Psoas muscle (tissue), 8 donors: ENCODE measurements around the gene SPACDR. TPM values are rescaled to one million over a fixed set of nuclear protein-coding genes. Genes with fewer than 3 reads are reported as not detected.

Experiments used
- ATAC-seq, 4 donors: fragments of 200-7000 bp; cut with Tn5 transposase; one replicate each; pipeline ENCODE4 v1.9.1; 2020; ENCODE audit warnings: moderate library complexity in 3 of 4, mild to moderate bottlenecking in 2 of 4
- DNase-seq, 2 donors: peaks; one replicate each; pipeline ENCODE4 v3.0.0-alpha.2; 2020
- H3K27ac ChIP-seq: fragments of 200-600 bp; one replicate; pipeline ENCODE4 v1.8.0; 2022
- H3K27me3 ChIP-seq, 3 donors: fragments of 200-600 bp in 1 of 3; one replicate each; pipeline versions ENCODE4 v1.6.1 to v1.8.0; 2013 to 2022; ENCODE audit warnings: low read length in 2 of 3, mild to moderate bottlenecking in 2 of 3, moderate library complexity in 1 of 3; ENCODE audit not compliant: insufficient read depth in 3 of 3
- H3K36me3 ChIP-seq, 2 donors: fragments of 200-600 bp in 1 of 2; one replicate each; pipeline versions ENCODE4 v1.6.1 to v1.8.0; 2013 to 2022; ENCODE audit warnings: low read depth in 1 of 2, mild to moderate bottlenecking in 1 of 2, moderate library complexity in 1 of 2; ENCODE audit not compliant: insufficient read depth in 1 of 2
- H3K4me1 ChIP-seq: fragments of 200-600 bp; one replicate; pipeline ENCODE4 v1.8.0; 2022
- H3K4me3 ChIP-seq: fragments of 200-600 bp; one replicate; pipeline ENCODE4 v1.8.0; 2022; ENCODE audit warnings: mild to moderate bottlenecking
- H3K9me3 ChIP-seq: fragments of 200-600 bp; one replicate; pipeline ENCODE4 v1.8.0; 2022
- WGBS, 3 donors: extraction: QIAGEN DNeasy Blood & Tissue Kit; methylation state at CpG; one replicate each; pipeline versions ENCODE4 v1.1.6 to v1.1.7; 2013; 5-methylcytosine and 5-hydroxymethylcytosine counted together
- intact Hi-C, 2 donors: fragments of 100-400 bp; cut with DNase I; formaldehyde crosslinking; loops; one replicate each; pipeline versions ENCODE4 v1.11.0 to v1.14.2; 2022
- polyA plus RNA-seq, 3 donors: library from polyadenylated mRNA; stranded (reverse); fragments of 200-250 nt; gene quantifications; one replicate each; pipeline ENCODE4 v1.2.3, GENCODE V29; 2013
- total RNA-seq, 4 donors: library from RNA; stranded (reverse); fragmentation: NEBNext Ultra II Directional in 2 of 4; extraction: Animal tissue kit (Norgen Biotek cat#: 25700) in 2 of 4; gene quantifications; one replicate each; pipeline versions ENCODE4 v1.2.1 to v1.2.4, GENCODE V29; 2021 to 2023
- TF ChIP-seq, protein P1 (sequence below): fragments of 200-600 bp; IDR thresholded peaks from one replicate; pipeline ENCODE4 v1.8.0; 2022; ENCODE audit warnings: antibody characterized with exemption
- donor health status: healthy with polysubstance abuse.
- donor health status: DM: no; HTN: no; CAD: no; lungs with moderate emphysema.
- donor health status: Bipolar disorder and iron deficiency.
- donor health status: healthy.
- donor health status: DM: yes; HTN: yes; CAD: no.
- donor health status: DM: no; HTN: no; CAD: no.
- donor health status: DM: no; HTN: no; CAD: no.
- donor health status: DM: yes; HTN: yes; CAD: no.

Gene SPACDR
- total and polyA plus RNA-seq, 7 donors, result 0.17 to 0.25 TPM; not detected in 5

DNA sequence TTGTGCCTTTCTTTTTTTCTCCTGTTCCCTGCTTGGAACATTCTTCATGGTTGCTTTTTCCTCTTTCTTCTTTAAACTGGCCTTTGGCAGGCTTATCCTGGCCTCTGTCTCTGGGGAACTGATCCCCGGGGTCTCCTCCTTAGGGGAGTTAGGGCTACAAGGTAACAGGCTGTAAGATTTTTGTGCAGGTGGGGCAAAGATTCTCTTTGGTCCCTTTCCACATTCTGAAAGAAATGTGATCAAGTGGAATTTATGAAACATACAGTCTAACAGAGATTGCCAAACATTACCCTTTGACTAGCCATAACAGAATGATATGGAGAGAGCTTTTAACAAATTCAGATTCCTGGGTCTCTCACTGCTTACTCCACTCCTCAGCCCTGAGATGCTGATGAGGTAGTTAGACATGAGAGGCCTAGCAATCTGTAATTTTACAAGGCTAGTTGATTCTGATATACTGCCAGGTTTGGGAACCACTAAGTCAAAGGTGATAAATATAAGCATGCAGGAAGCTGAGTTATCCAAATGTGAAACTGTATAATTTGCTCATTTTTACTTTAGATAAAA, 44.3 kb downstream of the SPACDR start:
- Histone ChIP-seq H3K27ac (no peak overlapping the region), H3K4me3 (no peak overlapping the region), H3K36me3 (peaks cover 0 to 29% of the 10 kb centered on the region in 2 donors), H3K9me3 (no peaks in the 10 kb centered on the region), H3K27me3 (no peaks in the 10 kb centered on the region), H3K4me1 (no peaks in the 10 kb centered on the region)
- intact Hi-C loops, result no loop called here
- TF ChIP-seq, protein P1, sequence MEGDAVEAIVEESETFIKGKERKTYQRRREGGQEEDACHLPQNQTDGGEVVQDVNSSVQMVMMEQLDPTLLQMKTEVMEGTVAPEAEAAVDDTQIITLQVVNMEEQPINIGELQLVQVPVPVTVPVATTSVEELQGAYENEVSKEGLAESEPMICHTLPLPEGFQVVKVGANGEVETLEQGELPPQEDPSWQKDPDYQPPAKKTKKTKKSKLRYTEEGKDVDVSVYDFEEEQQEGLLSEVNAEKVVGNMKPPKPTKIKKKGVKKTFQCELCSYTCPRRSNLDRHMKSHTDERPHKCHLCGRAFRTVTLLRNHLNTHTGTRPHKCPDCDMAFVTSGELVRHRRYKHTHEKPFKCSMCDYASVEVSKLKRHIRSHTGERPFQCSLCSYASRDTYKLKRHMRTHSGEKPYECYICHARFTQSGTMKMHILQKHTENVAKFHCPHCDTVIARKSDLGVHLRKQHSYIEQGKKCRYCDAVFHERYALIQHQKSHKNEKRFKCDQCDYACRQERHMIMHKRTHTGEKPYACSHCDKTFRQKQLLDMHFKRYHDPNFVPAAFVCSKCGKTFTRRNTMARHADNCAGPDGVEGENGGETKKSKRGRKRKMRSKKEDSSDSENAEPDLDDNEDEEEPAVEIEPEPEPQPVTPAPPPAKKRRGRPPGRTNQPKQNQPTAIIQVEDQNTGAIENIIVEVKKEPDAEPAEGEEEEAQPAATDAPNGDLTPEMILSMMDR, result no peak
- DNase-seq (no peak), ATAC-seq (no peak)
- WGBS, 3 donors, result 43 to 68% (median 57%) methylated on average over 1 of the region's 1 CpG

DNA sequence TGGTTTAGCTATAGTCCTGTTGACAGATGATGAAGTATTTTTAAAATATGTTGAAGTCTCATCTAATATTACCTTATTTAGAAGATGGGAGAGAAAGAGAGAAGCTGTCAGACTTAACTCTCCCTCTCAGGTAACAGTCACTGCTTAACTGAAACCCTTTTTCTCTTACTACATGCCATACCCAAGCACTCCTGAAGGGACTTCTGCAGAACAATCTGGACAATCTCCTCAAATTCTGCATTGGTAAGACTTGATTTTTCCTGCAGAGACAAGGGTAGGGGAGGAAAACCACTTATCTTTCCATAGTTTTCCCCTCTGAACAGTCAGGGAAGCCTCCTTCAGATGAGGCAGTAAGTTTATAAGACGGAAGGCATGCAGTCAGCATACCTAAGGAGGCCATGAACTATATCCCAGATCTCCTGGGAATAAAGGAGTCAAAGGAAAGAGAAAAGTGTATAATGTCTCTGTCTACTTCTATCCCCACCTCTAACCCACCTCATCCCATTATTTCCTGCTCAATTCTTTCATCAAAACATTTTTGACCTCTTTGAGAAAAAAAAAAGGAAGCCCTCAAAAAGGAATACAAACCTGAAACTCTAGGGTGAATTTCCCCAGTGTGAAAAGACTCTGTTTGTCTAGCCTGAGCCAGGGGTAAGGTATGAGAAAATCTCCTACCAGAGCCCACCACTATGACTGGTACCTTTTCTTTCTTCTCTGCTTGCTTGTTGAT, 45.0 kb downstream of the SPACDR start:
- ATAC-seq, result no peak

DNA sequence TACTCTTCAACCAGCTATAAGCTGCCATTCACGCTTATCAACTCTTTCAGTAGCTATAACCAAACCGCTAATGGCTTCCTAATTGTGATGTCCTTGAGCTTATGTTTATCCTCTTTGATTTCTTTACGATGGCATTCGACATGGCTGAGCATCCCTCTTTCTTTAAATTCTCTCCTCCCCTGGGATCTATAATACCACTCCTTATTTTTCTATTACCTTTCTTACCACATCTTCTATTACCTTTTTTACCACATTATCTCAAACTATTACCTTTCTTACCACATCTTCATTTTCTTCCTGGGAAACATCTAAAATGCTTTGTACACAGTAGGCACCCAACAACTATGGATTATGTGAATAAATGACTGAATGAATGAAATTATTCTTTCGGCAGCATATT, 48.6 kb downstream of the SPACDR start:
- Histone ChIP-seq H3K27me3 (no peaks in the 10 kb centered on the region), H3K9me3 (no peaks in the 10 kb centered on the region), H3K27ac (no peak overlapping the region), H3K4me3 (no peak overlapping the region), H3K4me1 (no peaks in the 10 kb centered on the region), H3K36me3 (peaks cover 0 to 9% of the 10 kb centered on the region in 2 donors)
- 88 to 93% (median 92%) methylated on average over 5 of the region's 5 CpGs for WGBS, 3 donors
- TF ChIP-seq, protein P1, result no peak
- ATAC-seq (no peak), DNase-seq (no peak)
- intact Hi-C loops, result no loop called here

More for the DNA sequence above, 45.0 kb downstream of the SPACDR start:
- Histone ChIP-seq H3K9me3 (no peaks in the 10 kb centered on the region), H3K4me3 (no peak overlapping the region), H3K36me3 (peaks cover 0 to 26% of the 10 kb centered on the region in 2 donors), H3K4me1 (no peaks in the 10 kb centered on the region), H3K27me3 (no peaks in the 10 kb centered on the region), H3K27ac (no peak overlapping the region)
- intact Hi-C loops, result no loop called here
- TF ChIP-seq, protein P1, result no peak
- no peak for DNase-seq
- WGBS, 3 donors, result 74 to 83% (median 79%) methylated on average over 1 of the region's 1 CpG

DNA sequence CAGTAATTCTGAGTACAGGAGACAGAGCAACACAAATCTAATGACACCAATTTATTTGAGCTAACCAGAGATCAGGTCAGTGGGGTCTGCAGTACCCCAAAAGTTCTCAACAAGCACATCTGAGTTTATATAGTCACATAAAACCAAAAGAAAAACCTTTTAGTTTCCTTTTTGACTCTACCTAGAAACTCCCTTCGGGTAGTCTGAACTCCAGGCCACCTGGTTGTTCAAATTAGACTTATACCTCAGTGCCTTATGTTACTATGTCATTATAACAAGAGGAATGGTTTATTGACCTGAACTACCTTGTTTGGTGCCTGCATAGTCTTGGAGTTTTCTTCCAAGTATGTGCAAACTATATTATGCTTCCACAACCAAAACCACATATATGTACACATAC, 50.2 kb downstream of the SPACDR start:
- DNase-seq (no peak), ATAC-seq (no peak)
- Histone ChIP-seq H3K4me3 (no peak overlapping the region), H3K27ac (no peak overlapping the region), H3K4me1 (no peaks in the 10 kb centered on the region), H3K9me3 (no peaks in the 10 kb centered on the region), H3K36me3 (peaks cover 0 to 9% of the 10 kb centered on the region in 2 donors), H3K27me3 (no peaks in the 10 kb centered on the region)
- 81 to 97% (median 86%) methylated on average over 1 of the region's 1 CpG for WGBS, 3 donors
- TF ChIP-seq, protein P1, result no peak
- intact Hi-C loops, result no loop called here
